NCI-H2171 treated with DMSO at 0.1 percent for 48 hours (cell line): ENCODE measurements around the gene C13orf46.

Experiments used
- DNase-seq: peaks from one replicate; lab custom pipeline; 2025; lab: John Stamatoyannopoulos, UW

C13orf46 gene

DNA sequence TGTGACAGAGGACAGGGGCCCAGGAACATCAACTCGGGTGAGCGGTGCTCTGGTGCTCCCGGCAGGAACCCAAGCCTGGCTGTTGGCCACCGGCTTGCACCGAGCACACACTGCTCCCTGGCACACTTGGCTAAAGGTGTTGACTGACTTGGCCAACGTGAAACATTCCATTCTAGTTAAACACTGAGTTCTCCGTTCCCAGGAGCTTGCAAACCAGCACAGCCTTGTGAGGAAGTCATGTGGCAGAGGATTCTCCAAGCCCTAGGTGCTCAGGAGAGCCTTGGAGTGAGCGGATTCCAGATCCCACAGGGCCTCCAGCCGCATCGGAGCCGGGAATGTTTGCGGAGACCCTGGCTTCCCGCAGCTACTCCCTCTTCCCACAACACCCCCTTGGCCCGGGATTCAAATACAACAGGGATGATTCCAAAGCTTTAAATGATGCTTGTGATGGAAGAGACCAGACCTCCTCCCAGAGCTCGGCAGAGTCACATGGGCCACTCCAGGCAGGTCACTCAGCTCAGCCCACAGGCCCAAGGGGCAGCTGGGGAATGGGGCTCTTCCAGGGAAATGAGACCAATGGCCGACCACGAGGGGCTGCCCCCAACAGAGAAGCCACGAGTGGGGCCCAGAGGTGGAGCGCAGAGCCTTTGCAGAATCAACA lies 2.9 kb downstream of the C13orf46 start:
- DNase-seq: no peak

DNA sequence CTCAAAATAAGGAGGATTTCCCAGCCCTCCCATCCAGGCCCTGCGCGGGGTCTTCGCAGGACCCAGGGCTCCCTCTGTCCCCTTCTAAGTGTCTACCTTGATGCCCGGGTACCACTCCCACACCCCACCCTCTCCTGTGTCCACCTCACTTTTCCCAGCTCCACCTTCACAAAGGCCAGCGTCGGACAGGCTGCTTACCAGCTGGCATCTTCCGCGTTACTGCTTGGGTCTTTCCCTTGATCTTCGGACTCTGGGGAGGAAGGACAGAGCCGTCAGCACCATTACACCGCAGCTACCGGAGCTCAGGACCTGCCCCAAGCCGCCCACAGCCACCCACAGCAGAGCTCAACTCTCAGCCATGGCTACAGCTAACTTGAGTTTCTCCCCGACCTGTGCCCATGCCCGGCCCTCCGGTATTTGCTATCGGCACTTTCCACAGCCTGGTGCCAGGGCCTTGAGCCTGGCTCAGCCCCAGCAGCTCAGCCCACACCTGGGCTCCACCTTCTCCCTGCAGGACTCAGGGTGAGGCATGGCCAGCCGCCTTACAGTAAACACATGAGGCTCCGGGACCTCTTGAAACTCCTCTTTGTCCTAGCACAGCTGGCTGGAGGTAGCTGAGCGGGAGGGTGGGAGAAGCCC lies 3.8 kb downstream of the C13orf46 start:
- DNase-seq: no peak

DNA sequence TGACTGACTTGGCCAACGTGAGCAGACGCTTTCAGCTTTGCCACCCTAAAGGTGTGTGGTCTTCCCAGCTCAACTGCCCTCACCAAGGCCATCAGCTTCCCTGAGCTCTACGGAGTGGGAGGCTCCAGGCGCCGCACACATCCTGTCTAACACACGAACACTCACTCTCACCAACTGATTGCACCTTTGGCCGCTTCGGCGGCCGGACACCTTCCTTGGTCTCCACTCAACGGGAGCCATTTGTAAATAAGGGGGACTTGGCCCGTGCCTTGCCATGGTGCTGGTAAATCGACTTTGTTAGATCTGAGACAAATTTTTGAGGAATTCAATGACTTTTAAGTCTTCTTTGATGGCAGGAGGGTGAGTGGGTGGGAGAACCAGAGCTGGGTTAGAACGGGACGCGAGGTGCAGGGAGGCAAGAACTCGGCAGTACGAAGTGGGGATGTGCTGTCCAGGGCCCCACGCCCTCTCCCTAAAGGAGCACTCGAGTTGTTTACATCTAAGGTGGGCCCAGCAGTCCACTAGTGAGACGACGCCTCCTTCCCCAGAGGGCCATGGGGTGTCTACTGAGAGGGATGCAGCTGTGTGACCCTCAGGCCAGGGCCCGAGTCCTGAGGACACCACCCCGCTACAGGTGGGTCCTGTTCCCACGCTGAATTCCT lies 4.4 kb downstream of the C13orf46 start:
- no peak for DNase-seq

DNA sequence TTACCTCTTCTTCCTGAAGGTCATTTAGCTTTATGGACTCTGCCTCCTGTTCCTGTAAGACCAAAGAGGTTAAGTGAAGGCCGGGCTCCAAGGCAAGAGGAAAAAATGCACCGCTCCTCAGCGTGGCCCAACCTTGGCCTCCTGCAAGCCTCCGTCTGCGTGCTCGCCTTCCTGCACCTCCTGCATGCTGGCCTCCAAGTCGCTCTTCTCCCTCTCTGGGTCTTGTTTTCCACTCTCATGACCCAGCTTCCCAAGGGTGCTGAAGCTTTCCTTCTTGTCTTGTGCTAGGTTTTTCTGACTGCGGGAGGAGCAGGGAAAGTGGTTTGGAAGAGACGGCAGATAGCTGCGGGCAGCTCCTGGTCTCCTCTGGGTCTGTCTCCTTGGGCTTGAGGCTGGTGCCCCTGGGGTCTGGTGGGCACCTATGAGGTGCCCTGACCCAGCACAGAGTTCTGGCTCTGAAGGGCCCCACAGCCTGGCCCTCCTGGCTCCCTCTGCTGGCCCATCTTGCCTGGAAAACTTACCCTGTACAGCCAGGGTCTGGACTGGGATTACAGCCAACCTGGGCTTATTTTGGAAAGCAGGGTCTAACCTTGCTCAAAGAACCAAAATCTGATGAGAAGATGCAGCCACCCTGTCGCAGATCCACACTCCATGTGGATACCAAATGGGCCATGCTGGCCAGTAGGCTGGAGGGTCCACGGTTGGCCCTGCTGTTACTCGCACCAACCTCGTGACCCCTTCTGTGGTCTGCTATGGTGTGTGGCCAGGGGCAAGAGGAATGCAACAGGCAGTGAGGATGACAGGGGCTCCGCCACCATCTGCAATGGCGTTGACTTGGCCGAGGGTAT lies 5.2 kb downstream of the C13orf46 start:
- DNase-seq: no peak

DNA sequence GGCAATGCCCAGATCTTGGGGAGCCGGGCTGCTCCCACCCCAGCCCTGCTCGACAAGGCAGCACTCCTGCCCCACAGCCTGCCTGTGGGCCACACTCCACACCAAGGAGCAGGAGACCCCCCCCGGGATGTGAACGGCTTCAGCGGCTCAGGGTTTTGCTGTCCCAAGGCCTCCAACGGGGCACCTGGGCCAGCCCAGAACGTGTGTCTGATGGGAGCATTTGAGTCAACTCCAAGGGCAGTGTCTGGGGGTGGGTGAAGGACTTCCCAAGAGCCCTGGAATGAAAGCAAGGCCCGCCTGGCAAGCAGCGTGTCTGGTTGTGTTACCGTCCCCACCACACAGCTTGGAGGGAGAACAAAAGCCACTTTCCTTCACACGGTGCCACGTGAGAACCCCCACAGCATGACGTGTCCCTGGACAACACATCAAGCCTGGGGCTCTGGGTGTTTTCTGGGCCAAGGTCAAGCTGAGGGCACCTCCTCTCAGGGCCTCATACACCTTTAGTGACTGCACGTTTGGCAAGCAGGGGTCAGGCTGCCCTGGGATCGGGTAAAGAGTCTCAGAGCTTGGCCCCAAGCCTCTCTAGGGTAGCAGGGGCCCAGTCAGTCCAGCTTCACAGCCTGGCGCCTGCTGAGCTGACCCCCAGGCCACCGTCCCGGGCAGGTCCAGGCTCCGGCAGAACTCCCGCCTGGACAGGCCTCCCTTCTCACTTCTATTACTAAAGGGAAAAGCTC lies 6.0 kb downstream of the C13orf46 start:
- no peak for DNase-seq

DNA sequence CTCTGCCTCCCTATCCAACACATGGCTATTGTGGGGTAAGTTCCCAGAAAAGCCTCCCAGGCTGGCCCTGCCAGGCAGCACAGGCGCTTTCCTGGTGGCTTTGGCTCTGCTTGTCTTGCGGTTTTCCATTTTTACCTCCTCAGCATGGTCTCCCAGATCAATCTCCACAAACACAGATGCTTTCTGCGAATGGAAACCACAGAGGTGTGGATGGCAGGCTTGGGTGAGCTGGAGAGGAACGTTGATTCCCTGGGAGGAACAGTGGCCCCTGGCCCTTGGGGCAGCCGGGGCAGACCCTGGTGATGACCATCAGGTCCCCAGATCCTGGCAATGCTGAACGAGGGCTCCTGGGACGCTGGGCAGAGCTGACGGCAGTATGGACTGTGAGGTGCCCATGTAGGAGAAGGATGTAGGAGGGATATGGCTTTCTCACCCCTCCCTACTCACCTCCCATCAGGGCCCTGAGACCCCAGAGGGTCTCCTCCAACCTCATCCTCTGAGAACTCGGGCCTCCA lies 6.6 kb downstream of the C13orf46 start:
- DNase-seq: no peak

DNA sequence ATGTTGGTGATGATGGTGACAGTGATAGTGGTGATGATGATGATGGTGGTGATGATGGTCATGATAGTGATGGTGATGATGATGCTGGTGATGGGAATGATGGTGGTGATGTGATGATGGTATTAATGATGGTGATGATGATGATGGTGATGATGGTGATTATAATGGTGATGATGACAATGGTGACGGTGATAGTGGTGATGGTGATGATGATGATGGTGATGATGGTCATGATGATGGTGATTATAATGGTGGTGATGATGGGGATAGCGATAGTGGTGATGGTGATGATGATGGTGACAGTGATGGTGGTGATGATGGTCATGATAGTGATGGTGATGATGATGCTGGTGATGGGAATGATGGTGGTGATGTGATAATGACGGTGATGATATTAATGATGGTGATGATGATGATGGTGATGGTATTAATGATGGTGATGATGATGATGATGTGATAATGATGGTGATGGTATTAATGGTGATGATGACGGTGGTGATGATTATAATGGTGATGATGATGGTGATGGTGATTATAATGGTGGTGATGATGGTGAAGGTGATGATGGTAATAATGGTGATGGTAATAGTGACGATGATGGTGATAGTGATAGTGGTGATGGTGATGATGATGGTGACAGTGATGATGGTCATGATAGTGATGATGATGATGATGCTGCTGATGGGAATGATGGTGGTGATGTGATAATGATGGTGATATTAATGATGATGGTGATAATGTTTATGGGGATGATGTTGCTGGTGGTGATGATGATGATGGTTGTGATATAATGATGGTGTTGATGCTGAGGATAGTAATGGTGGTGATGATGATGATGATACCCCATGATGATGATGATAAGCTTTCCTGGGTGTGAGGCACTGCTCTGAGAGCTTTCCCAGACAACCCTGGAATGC lies 7.7 kb downstream of the C13orf46 start:
- no peak for DNase-seq

DNA sequence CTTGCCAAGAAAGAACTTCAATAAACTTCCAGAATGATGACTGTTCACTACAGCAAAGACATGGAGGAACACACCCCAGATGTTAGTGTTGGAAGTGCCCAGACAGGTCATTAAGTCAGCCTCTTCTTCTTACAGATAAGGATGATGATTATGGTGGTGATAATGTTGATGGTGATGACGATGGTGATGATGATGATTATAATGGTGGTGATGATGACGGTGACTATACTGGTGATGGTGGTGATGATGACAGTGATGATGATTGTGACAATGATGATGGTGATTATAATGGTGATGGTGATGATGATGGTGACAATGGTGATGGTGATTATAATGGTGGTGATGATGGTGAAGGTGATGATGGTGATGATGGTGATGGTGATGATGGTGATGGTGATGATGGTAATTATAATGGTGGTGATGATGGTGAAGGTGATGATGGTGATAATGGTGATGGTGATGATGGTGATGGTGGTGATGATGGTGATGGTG lies 8.4 kb downstream of the C13orf46 start:
- DNase-seq: no peak

DNA sequence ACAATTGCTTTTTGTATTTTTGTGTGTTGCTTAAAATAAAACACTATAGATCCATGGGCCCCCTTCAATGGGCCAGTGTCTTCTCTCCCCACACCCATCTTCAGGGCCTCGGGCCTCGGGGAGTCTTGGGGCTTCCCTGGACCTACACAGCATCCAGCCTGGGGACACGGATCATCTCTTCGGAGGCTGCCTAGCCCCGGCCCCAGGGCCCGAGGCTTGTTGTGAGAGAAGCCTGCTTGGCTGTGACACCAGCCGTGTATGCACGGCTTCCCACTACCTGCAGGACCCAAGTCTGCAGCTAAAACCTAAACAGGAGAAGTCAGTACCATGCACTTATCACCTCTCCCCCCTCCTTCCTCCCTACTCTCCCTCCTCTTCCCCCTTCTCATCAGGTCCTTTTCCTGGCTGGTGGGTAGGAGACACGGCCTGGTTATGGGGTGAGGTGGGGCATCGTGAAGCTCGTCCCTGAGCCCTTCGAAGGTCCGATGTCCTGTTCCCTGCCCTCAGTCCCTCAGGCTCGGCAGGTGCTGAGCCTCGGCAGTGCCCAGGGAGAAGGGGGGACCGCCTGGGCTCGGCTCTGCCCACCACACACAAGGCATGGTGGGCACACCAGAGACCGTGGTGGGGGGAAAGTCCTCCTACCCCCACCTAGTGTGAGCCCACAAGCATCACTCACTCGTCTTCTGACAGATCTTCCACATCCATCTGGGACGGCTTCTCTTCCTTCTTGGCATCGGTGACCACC lies 9.5 kb downstream of the C13orf46 start:
- DNase-seq: no peak

DNA sequence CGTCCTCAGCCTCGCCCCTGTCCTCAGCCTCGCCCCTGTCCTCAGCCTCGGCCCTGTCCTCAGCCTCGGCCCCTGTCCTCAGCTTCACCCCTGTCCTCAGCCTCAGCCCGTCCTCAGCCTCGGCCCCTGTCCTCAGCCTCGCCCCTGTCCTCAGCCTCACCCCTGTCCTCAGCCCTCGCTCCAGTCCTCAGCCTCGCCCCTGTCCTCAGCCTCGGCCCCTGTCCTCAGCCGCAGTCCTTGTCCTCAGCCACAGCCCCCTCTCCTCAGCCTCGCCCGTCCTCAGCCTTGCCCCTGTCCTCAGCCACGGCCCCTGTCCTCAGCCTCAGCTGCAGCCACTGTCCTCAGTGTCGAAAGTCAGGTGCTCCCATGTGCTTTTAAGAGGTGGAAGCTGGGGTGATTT lies 10.5 kb downstream of the C13orf46 start:
- no peak for DNase-seq

DNA sequence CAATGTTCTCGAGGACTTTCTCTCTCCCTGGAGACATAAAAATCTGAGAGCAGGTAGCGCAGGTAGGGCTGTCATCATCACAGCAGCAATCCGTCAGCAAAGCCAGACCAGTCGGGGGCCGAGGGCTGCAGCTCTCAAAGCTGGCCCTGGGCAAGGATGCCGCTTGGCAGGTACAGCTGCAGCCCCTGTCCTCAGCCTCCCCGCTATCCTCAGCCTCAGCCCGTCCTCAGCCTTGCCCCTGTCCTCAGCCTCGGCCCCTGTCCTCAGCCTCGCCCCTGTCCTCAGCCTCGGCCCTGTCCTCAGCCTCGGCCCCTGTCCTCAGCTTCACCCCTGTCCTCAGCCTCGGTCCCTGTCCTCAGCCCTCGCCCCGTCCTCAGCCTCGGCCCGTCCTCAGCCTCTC lies 10.9 kb downstream of the C13orf46 start:
- no peak for DNase-seq

DNA sequence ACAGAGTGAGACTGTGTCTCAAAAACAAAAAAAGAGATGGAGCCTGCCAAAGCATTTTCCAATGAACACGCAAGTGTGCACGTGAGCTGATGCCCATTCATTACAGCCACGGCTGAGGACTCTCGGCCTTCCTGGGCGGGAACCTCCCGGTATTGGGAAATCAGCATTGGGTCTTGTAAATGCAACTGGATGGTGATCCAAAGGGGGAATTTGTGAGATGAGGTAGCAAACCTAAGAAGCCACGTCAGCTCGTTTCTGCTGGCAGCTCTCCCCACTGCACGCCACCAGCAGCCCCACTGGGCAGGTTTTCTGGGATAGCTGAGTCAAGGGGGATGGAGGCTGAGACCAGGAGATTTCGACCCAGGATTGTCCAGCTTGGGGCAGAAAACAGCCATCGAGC lies 11.5 kb downstream of the C13orf46 start:
- no peak for DNase-seq

DNA sequence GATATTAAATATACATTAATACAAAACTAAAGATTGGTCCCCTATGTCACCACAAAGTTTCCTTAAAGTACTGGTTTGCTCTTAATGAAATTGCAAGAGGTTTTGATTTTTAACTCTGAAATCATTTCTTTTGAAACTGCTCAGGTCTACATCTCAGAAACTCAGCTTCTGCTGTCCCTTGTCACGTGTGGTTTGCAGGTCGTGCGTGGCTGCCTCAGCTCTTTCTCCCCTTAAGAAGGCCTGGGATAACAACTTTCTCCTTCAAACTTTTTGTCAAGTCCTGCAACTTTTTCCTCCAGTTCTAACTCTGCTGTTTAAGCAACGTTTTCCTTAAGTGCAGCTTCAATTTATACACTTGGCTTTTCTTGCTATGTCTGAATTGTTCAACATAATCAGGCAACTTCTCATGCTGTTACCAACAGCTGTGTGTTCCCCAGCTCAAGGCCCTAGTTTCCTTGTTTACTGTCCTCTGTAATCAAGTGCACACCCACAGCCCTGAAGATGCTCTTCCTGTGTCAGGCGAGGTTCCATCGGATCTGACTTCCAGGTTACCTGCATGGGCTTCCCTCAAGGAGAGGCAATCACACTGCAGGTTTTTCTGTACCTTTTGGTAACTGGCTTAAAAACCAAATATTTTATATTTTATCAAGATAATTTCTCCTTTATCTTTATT lies 13.5 kb downstream of the C13orf46 start:
- DNase-seq: no peak

DNA sequence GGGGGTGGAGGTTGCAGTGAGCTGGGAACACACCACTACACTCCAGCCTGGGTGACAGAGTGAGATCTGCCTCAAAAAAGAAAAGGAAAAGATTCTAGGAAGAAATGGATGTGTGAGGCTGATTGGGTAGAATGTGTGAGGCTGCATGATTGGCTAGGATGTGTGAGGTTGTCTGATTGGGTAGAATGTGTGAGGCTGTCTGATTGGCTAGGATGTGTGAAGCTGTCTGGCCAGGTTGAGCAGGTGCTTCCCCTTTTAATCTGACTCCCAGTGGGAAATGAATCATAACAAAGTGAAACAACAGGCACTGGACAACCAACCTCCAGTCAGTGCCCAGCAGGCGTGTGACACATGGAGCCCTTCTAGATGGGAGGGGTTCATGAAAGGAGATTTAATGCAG lies 14.7 kb downstream of the C13orf46 start:
- no peak for DNase-seq

DNA sequence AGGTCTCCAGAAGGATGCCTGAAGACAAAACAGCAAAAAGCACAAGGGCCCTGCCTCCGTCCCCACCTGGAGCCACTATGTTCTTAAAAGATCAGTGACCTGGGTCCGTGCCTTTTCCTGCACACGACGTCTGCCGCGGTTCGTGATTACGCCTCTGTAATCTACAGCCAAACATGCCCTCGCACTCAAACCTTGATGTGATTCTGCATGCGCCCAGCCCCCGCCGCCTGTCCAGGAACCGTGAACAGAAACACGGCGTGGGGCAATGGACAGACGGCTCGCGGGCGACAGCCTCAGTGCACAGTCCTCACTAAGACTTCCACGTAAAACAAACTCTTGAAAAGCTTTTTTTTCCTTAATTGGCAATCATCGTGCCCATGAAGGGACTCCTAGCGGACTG lies 15.5 kb downstream of the C13orf46 start:
- DNase-seq: no peak

DNA sequence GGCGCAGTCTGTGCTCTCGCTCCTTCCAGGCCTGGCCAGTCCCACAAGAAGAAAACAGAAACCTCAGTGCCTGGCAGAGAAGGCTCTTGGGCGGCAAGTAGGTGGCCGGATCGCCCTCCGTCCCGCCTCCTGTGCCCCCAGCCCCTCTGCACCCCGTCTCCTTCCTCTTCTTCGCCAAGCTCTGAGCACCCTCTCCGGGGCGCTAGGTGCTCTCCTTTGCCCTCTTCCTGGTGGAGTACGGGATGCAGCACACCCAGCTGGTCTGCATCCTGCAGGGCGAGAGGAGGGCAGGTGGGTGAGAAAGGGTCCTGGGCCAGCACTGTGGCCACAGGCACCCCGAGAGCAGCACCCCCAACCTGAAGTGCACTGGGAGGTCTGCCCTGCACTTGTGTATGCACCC lies 17.3 kb downstream of the C13orf46 start:
- no peak for DNase-seq

DNA sequence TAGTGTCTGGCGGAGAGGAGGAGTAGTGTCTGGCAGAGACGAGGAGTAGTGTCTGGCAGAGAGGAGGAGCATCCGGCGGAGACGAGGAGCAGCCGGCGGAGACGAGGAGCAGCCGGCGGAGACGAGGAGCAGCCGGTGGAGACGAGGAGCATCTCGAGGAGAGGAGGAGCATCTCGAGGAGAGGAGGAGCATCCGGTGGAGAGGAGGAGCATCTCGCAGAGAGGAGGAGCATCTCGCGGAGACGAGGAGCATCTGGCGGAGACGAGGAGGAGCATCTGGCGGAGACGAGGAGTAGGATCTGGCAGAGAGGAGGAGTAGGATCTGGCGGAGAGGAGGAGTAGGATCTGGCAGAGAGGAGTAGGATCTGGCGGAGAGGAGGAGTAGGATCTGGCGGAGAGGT lies 18.2 kb downstream of the C13orf46 start:
- no peak for DNase-seq

DNA sequence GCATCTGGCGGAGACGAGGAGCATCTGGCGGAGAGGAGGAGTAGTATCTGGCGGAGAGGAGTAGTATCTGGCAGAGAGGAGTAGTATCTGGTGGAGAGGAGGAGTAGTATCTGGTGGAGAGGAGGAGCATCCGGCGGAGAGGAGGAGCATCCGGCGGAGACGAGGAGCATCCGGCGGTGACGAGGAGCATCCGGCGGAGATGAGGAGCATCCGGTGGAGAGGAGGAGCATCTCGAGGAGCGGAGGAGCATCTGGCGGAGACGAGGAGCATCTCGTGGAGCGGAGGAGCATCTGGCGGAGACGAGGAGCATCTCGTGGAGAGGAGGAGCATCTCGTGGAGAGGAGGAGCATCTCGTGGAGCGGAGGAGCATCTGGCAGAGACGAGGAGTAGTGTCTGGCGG lies 18.6 kb downstream of the C13orf46 start:
- DNase-seq: no peak
